ENCODE data around the gene KANSL1.

- no peak for TF ChIP-seq CTCF (IDR thresholded peaks at IDR 0.05; ENCODE audit: low read length)
- no peak for TF ChIP-seq EZH2 (optimal IDR thresholded peaks at IDR 0.05; ENCODE audit: low read depth, low read length)
- no peak for TF ChIP-seq EZH2phosphoT487 (IDR thresholded peaks at IDR 0.05; ENCODE audit: low read length)
Observed at GRCh38 chr17:46074540-46074939, 118.7 kb downstream of the KANSL1 start.
